Activated naive CD8-positive, alpha-beta T cell treated with anti-CD3 and anti-CD28 coated beads, Interleukin-2, amount 50 U/mL, for 24 hours (primary cell): ENCODE data around the gene TACC2.
"Not testable (repeated sequence)": the region's sequence is repeated elsewhere in the genome, so short reads cannot be mapped to it uniquely, and the experiment has no call there.

Experiments
- ATAC-seq: fragments of 150-1000 bp; cut with Tn5 transposase; one replicate; pipeline ENCODE4 v1.10.0; 2021
- DNase-seq: peaks from one replicate; pipeline ENCODE4 v3.0.0; 2021
- H3K27ac Mint-ChIP-seq: one replicate; pipeline ENCODE4 v1.8.0; 2021; ENCODE audit warnings: mild to moderate bottlenecking, mixed read lengths
- H3K27me3 Mint-ChIP-seq: one replicate; pipeline ENCODE4 v1.8.0; 2021; ENCODE audit warnings: mixed read lengths
- H3K36me3 Mint-ChIP-seq: one replicate; pipeline ENCODE4 v1.8.0; 2021; ENCODE audit warnings: low read depth, mixed read lengths
- H3K4me1 Mint-ChIP-seq: one replicate; pipeline ENCODE4 v1.8.0; 2021; ENCODE audit warnings: mixed read lengths
- H3K4me3 Mint-ChIP-seq: one replicate; pipeline ENCODE4 v1.8.0; 2021; ENCODE audit warnings: mild to moderate bottlenecking, moderate library complexity, mixed read lengths
- H3K9me3 Mint-ChIP-seq: one replicate; pipeline ENCODE4 v1.8.0; 2021; ENCODE audit warnings: mixed read lengths

The TACC2 gene

GRCh38 chr10:122052701-122053100 is 63.7 kb downstream of the TACC2 start:
- DNase-seq (no peak), ATAC-seq (no peak)
- Mint-ChIP-seq H3K9me3 (no peaks in the 10 kb centered on the region), H3K27ac (no peak overlapping the region), H3K4me1 (no peaks in the 10 kb centered on the region), H3K4me3 (no peak overlapping the region), H3K36me3 (no peaks in the 10 kb centered on the region), H3K27me3 (peaks cover 6% of the 10 kb centered on the region)

DNA sequence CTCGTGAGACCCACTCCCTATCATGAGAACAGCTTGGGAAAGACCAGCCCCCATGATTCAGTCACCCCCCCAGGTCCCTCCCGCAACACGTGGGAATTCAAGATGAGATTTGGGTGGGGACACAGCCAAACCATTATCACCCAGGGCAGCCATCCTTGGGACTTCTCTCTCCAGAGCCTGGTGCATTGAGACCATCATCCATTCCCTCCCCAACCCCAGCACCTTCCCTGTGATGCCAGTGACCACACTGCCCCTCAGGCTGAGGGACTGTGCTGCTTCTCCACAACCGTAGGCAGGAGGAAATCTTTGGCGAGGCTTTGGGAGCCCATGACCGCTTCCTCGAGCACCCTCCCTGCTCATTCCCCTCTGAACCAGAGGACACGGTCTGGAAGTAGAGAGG is 64.4 kb downstream of the TACC2 start:
- Mint-ChIP-seq H3K36me3 (no peaks in the 10 kb centered on the region), H3K9me3 (no peaks in the 10 kb centered on the region), H3K27me3 (peaks cover 8% of the 10 kb centered on the region), H3K4me3 (no peak overlapping the region), H3K4me1 (no peaks in the 10 kb centered on the region), H3K27ac (no peak overlapping the region)
- no peak for ATAC-seq
- DNase-seq = no peak

GRCh38 chr10:122054048-122055025 is 65.4 kb downstream of the TACC2 start:
- Mint-ChIP-seq H3K9me3 (no peaks in the 10 kb centered on the region), H3K4me3 (no peak overlapping the region), H3K27me3 (peaks cover 8% of the 10 kb centered on the region), H3K27ac (no peak overlapping the region), H3K36me3 (no peaks in the 10 kb centered on the region), H3K4me1 (no peaks in the 10 kb centered on the region)
- DNase-seq = peak; percentile 7
- ATAC-seq = no peak

DNA sequence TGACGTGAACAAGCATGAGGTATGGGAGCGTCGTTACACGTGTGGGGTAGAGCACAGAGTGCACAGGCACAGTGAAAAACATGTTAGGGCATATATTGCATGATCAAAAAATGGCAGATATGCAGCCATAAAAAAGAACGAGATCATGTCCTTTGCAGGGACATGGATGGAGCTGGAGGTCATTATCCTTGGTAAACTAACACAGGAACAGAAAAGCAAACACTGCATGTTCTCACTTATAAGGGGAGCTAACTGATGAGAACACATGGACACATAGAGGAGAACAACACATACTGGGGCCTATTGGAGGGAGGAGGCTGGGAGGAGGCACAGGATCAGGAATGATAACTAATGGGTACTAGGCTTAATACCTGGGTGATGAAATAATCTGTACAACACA is 66.3 kb downstream of the TACC2 start:
- H3K27ac Mint-ChIP-seq = no peak overlapping the region
- no peak overlapping the region for H3K4me3 Mint-ChIP-seq
- peaks cover 8% of the 10 kb centered on the region for H3K27me3 Mint-ChIP-seq
- H3K36me3 Mint-ChIP-seq = no peaks in the 10 kb centered on the region
- no peaks in the 10 kb centered on the region for H3K4me1 Mint-ChIP-seq
- no peak for ATAC-seq
- no peak for DNase-seq
- no peaks in the 10 kb centered on the region for H3K9me3 Mint-ChIP-seq

- no peak overlapping the region for H3K27ac Mint-ChIP-seq
- H3K36me3 Mint-ChIP-seq = no peaks in the 10 kb centered on the region
- ATAC-seq = no peak
- H3K4me3 Mint-ChIP-seq = no peak overlapping the region
- no peaks in the 10 kb centered on the region for H3K4me1 Mint-ChIP-seq
- H3K9me3 Mint-ChIP-seq = no peaks in the 10 kb centered on the region
- peaks cover 8% of the 10 kb centered on the region for H3K27me3 Mint-ChIP-seq
- DNase-seq = no peak
Observed at GRCh38 chr10:122056431-122057094, 67.6 kb downstream of the TACC2 start.

DNA sequence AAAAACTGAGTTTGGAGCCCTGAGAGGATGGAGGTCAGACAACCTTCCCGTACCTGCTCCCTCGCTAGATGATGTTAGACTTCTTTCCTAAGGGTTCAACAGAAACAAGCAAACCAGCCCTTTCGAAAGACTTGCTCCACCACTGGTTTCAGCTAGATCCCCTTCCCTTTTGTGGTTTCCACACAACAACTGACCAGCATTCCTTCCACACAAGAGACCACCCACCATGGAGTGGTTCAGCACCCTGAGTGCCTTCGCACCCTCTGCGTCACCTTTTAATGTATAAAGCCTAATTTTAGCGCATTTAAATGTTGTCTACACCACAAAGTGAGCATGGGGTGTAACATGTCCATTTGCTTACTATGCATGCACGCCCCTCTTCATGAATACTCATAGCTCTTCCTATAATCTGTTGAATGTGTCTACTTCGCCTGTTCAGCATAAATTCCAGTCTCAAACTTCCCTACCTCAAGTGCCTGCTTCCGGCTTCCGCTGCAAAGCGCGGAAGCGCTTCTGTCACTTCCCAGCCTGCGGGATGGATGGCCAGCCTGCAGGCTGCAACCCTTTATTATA is 69.0 kb downstream of the TACC2 start:
- H3K36me3 Mint-ChIP-seq = no peaks in the 10 kb centered on the region
- no peak overlapping the region for H3K27ac Mint-ChIP-seq
- no peaks in the 10 kb centered on the region for H3K4me1 Mint-ChIP-seq
- ATAC-seq (no peak), DNase-seq (no peak)
- peaks cover 5% of the 10 kb centered on the region for H3K27me3 Mint-ChIP-seq
- H3K9me3 Mint-ChIP-seq = no peaks in the 10 kb centered on the region
- H3K4me3 Mint-ChIP-seq = no peak overlapping the region

DNA sequence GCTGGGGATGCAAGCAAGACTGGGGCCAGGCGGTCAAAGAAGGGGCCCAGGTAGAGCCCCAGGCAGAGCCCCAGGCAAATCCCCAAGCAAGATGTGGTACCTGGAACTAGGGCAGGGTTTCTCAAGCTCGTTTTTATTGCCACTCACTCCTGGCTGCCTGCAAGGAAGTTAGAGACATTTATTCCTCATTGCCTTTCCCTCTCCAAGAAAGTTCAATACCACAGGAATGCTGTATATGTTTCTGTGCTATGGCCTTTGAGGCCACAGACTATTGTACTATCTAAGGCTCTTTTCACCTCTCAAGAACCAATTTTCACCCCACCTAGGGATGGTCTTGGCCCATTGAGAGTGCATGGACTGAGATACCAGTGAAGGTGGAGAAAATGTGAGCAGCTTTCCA is 71.3 kb downstream of the TACC2 start:
- H3K27me3 Mint-ChIP-seq = peaks cover 2% of the 10 kb centered on the region
- no peaks in the 10 kb centered on the region for H3K4me1 Mint-ChIP-seq
- H3K27ac Mint-ChIP-seq = no peak overlapping the region
- ATAC-seq = no peak
- no peak for DNase-seq
- H3K9me3 Mint-ChIP-seq = no peaks in the 10 kb centered on the region
- no peaks in the 10 kb centered on the region for H3K36me3 Mint-ChIP-seq
- H3K4me3 Mint-ChIP-seq = no peak overlapping the region

DNA sequence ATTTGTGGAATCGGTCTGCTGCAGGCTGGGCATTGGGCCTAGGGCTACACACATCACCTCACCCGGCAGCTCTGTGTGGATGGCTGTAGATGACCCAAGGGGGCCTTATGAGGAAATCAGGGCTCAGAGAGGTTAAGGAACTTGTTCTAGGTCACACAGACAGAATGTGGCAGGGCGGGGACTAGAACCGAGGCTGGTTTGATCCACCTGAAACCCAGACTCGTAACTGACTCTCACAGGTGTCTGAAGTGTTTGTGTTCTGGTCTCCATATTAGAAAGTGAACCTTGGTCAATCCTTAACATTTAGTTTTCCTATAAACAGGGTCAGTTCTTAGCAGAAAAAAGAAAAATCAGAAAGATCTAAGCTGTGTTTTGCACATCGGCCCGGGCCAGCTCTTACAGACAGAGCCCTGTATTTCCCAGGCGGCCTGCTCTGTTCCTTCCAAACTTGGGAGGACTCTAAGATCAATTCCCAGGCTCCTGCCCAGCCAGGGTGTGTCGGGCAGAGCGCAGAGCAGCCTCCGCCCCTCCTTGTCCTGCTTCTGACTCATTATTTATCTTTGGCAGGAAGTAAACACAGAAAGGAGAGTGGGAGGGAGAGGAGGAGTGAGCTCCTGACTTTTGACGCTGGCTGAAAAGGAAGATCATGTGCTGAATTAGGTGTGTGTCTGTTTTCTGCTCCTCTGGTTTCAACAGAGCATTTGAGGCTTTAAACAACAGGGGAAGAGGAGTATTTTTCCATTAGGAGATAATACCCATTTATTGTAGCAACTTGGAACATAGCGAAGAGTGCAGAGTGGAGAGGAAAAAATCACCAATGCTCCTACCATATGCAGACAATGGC is 74.1 kb downstream of the TACC2 start:
- H3K27me3 Mint-ChIP-seq = peaks cover 1% of the 10 kb centered on the region
- no peaks in the 10 kb centered on the region for H3K4me1 Mint-ChIP-seq
- no peak overlapping the region for H3K27ac Mint-ChIP-seq
- ATAC-seq (no peak), DNase-seq (no peak)
- no peaks in the 10 kb centered on the region for H3K9me3 Mint-ChIP-seq
- no peaks in the 10 kb centered on the region for H3K36me3 Mint-ChIP-seq
- no peak overlapping the region for H3K4me3 Mint-ChIP-seq

DNA sequence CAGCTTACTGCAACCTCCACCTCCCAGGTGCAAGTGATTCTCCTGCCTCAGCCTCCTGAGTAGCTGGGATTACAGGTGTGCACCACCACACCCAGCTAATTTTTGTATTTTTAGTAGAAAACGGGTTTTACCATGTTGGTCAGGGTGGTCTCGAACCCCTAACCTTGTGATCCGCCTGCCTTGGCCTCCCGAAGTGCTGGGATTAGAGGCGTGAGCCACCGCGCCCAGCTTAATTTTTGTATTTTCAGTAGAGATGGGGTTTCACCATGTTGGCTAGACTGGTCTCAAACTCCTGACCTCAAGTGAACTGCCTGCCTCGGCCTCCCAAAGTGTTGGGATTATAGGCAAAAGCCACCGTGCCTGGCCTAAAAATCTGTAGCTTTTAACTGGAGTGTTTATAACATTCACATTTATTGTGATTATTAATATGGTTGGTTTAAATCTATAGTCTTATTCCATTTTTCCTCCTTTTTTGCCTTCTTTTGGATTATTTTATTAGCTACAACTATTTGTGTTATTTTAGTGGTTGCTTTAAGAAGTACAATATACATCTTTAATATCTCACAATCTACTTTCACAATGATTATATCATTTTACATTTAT is 77.5 kb downstream of the TACC2 start:
- not testable (repeated sequence) for ATAC-seq, DNase-seq, H3K4me1 Mint-ChIP-seq, H3K27ac Mint-ChIP-seq, H3K9me3 Mint-ChIP-seq, H3K27me3 Mint-ChIP-seq, H3K36me3 Mint-ChIP-seq, H3K4me3 Mint-ChIP-seq

DNA sequence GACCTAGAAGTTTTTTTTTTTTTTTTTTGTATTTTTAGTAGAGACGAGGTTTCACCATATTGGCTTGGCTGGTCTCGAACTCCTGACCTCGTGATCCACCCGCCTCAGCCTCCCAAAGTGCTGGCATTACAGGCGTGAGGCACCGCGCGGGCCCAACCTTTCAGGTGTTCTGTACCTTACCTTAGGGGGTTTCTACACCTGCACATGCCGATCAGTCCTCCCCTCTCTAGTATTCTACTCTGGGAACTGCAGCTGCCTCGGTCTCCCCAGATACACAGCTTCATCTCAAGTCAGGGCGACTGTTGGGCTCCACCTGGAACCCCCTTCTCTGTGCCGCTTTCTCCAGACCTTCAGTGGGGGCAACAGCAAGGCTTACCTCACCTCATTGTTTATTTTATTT is 79.9 kb downstream of the TACC2 start:
- Mint-ChIP-seq H3K9me3 (no peaks in the 10 kb centered on the region), H3K36me3 (no peaks in the 10 kb centered on the region), H3K4me3 (no peak overlapping the region), H3K27me3 (peaks cover 8% of the 10 kb centered on the region), H3K4me1 (no peaks in the 10 kb centered on the region), H3K27ac (no peak overlapping the region)
- DNase-seq (no peak), ATAC-seq (no peak)

- ATAC-seq (no peak), DNase-seq (no peak)
- Mint-ChIP-seq H3K4me3 (no peak overlapping the region), H3K4me1 (no peaks in the 10 kb centered on the region), H3K9me3 (no peaks in the 10 kb centered on the region), H3K27ac (no peak overlapping the region), H3K36me3 (no peaks in the 10 kb centered on the region), H3K27me3 (peaks cover 6% of the 10 kb centered on the region)
Observed at GRCh38 chr10:122072491-122072890, 83.5 kb downstream of the TACC2 start.

- Mint-ChIP-seq H3K4me3 (no peak overlapping the region), H3K27me3 (peaks cover 6% of the 10 kb centered on the region), H3K27ac (no peak overlapping the region), H3K9me3 (no peaks in the 10 kb centered on the region), H3K4me1 (no peaks in the 10 kb centered on the region), H3K36me3 (no peaks in the 10 kb centered on the region)
- DNase-seq = no peak
- ATAC-seq = no peak
Observed at GRCh38 chr10:122073508-122073907, 84.5 kb downstream of the TACC2 start.

- Mint-ChIP-seq H3K27ac (no peak overlapping the region), H3K9me3 (no peaks in the 10 kb centered on the region), H3K27me3 (peaks cover 4% of the 10 kb centered on the region), H3K4me3 (no peak overlapping the region), H3K4me1 (no peaks in the 10 kb centered on the region), H3K36me3 (no peaks in the 10 kb centered on the region)
- ATAC-seq (no peak), DNase-seq (no peak)
Observed at GRCh38 chr10:122075171-122075570, 86.2 kb downstream of the TACC2 start.

- H3K27ac Mint-ChIP-seq, H3K9me3 Mint-ChIP-seq, H3K4me1 Mint-ChIP-seq, ATAC-seq, H3K27me3 Mint-ChIP-seq, DNase-seq, H3K36me3 Mint-ChIP-seq, H3K4me3 Mint-ChIP-seq: not testable (repeated sequence)
Observed at GRCh38 chr10:122075876-122076275, 86.9 kb downstream of the TACC2 start.
